T-helper 1 cell treated with Interleukin-12 subunit alpha and Interleukin-12 subunit beta and Interleukin-4 antibody, amounts not matched to agents 30 μg/mL and 1 μg/mL, for 36 hours (primary cell): Measurements from ENCODE around the gene USP36.

ENCODE experiments used
- H3K27ac Mint-ChIP-seq: one replicate; pipeline ENCODE4 v1.8.0; 2021; ENCODE audit warnings: mild to moderate bottlenecking, mixed read lengths
- H3K27me3 Mint-ChIP-seq: one replicate; pipeline ENCODE4 v1.8.0; 2021; ENCODE audit warnings: low read depth, mixed read lengths
- H3K36me3 Mint-ChIP-seq: one replicate; pipeline ENCODE4 v1.8.0; 2021; ENCODE audit warnings: low read depth, mixed read lengths
- H3K4me1 Mint-ChIP-seq: one replicate; pipeline ENCODE4 v1.8.0; 2021; ENCODE audit warnings: low read depth, mixed read lengths
- H3K4me3 Mint-ChIP-seq: one replicate; pipeline ENCODE4 v1.8.0; 2021; ENCODE audit warnings: mild to moderate bottlenecking, moderate library complexity, mixed read lengths
- H3K9me3 Mint-ChIP-seq: one replicate; pipeline ENCODE4 v1.8.0; 2021; ENCODE audit warnings: mixed read lengths

USP36 gene

GRCh38 chr17:78836420-78837021, 4.1 kb downstream of the USP36 start:
- Mint-ChIP-seq H3K36me3 (peaks cover 44% of the 10 kb centered on the region), H3K4me1 (peaks cover 33% of the 10 kb centered on the region), H3K9me3 (no peaks in the 10 kb centered on the region), H3K27me3 (no peaks in the 10 kb centered on the region), H3K4me3 (no peak overlapping the region), H3K27ac (no peak overlapping the region)

- Mint-ChIP-seq H3K27ac (no peak overlapping the region), H3K36me3 (peaks cover 54% of the 10 kb centered on the region)
Measured at GRCh38 chr17:78834571-78834970, 6.0 kb downstream of the USP36 start.

GRCh38 chr17:78832541-78832810, 8.1 kb downstream of the USP36 start:
- H3K4me3 Mint-ChIP-seq, result no peak overlapping the region
- H3K27me3 Mint-ChIP-seq, result no peaks in the 10 kb centered on the region
- peaks cover 18% of the 10 kb centered on the region for H3K4me1 Mint-ChIP-seq
- H3K27ac Mint-ChIP-seq, result no peak overlapping the region
- no peaks in the 10 kb centered on the region for H3K9me3 Mint-ChIP-seq
- H3K36me3 Mint-ChIP-seq, result peaks cover 62% of the 10 kb centered on the region

More at GRCh38 chr17:78834571-78834970, 6.0 kb downstream of the USP36 start:
- H3K4me1 Mint-ChIP-seq, result peaks cover 31% of the 10 kb centered on the region
- no peaks in the 10 kb centered on the region for H3K9me3 Mint-ChIP-seq
- H3K27me3 Mint-ChIP-seq, result no peaks in the 10 kb centered on the region
- no peak overlapping the region for H3K4me3 Mint-ChIP-seq

- Mint-ChIP-seq H3K27ac (no peak overlapping the region), H3K27me3 (no peaks in the 10 kb centered on the region), H3K4me1 (peaks cover 15% of the 10 kb centered on the region), H3K4me3 (no peak overlapping the region), H3K9me3 (no peaks in the 10 kb centered on the region), H3K36me3 (peaks cover 64% of the 10 kb centered on the region)
Measured at GRCh38 chr17:78831688-78832540, 8.7 kb downstream of the USP36 start.

- no peaks in the 10 kb centered on the region for H3K27me3 Mint-ChIP-seq
- no peaks in the 10 kb centered on the region for H3K9me3 Mint-ChIP-seq
- H3K36me3 Mint-ChIP-seq, result peaks cover 69% of the 10 kb centered on the region
- no peak overlapping the region for H3K27ac Mint-ChIP-seq
- H3K4me3 Mint-ChIP-seq, result no peak overlapping the region
- H3K4me1 Mint-ChIP-seq, result peaks cover 5% of the 10 kb centered on the region
Measured at GRCh38 chr17:78829477-78829876, 11.1 kb downstream of the USP36 start.

- Mint-ChIP-seq H3K4me1 (peaks cover 10% of the 10 kb centered on the region), H3K4me3 (no peak overlapping the region), H3K36me3 (peaks cover 73% of the 10 kb centered on the region), H3K27me3 (no peaks in the 10 kb centered on the region), H3K27ac (no peak overlapping the region), H3K9me3 (no peaks in the 10 kb centered on the region)
Measured at GRCh38 chr17:78828470-78829185, 12.0 kb downstream of the USP36 start.

- Mint-ChIP-seq H3K4me3 (no peak overlapping the region), H3K9me3 (no peaks in the 10 kb centered on the region), H3K4me1 (peaks cover 12% of the 10 kb centered on the region), H3K27ac (no peak overlapping the region), H3K36me3 (peaks cover 73% of the 10 kb centered on the region), H3K27me3 (no peaks in the 10 kb centered on the region)
Measured at GRCh38 chr17:78826836-78827509, 13.6 kb downstream of the USP36 start.

- no peaks in the 10 kb centered on the region for H3K9me3 Mint-ChIP-seq
- H3K4me3 Mint-ChIP-seq, result no peak overlapping the region
- H3K4me1 Mint-ChIP-seq, result peaks cover 12% of the 10 kb centered on the region
- H3K36me3 Mint-ChIP-seq, result peaks cover 74% of the 10 kb centered on the region
- no peaks in the 10 kb centered on the region for H3K27me3 Mint-ChIP-seq
- no peak overlapping the region for H3K27ac Mint-ChIP-seq
Measured at GRCh38 chr17:78826421-78826820, 14.2 kb downstream of the USP36 start.

GRCh38 chr17:78825696-78826095, 14.9 kb downstream of the USP36 start:
- peaks cover 17% of the 10 kb centered on the region for H3K4me1 Mint-ChIP-seq
- H3K4me3 Mint-ChIP-seq, result no peak overlapping the region
- no peaks in the 10 kb centered on the region for H3K9me3 Mint-ChIP-seq
- no peak overlapping the region for H3K27ac Mint-ChIP-seq
- peaks cover 75% of the 10 kb centered on the region for H3K36me3 Mint-ChIP-seq
- no peaks in the 10 kb centered on the region for H3K27me3 Mint-ChIP-seq

- Mint-ChIP-seq H3K4me1 (peaks cover 29% of the 10 kb centered on the region), H3K4me3 (no peak overlapping the region), H3K36me3 (peaks cover 76% of the 10 kb centered on the region), H3K27me3 (no peaks in the 10 kb centered on the region), H3K27ac (no peak overlapping the region), H3K9me3 (no peaks in the 10 kb centered on the region)
Measured at GRCh38 chr17:78824240-78824639, 16.4 kb downstream of the USP36 start.

- no peaks in the 10 kb centered on the region for H3K27me3 Mint-ChIP-seq
- no peaks in the 10 kb centered on the region for H3K9me3 Mint-ChIP-seq
- H3K4me3 Mint-ChIP-seq, result no peak overlapping the region
- peaks cover 36% of the 10 kb centered on the region for H3K4me1 Mint-ChIP-seq
- H3K36me3 Mint-ChIP-seq, result peaks cover 78% of the 10 kb centered on the region
- no peak overlapping the region for H3K27ac Mint-ChIP-seq
Measured at GRCh38 chr17:78823282-78824046, 17.1 kb downstream of the USP36 start.

- H3K36me3 Mint-ChIP-seq, result peaks cover 75% of the 10 kb centered on the region
- H3K9me3 Mint-ChIP-seq, result no peaks in the 10 kb centered on the region
- H3K4me3 Mint-ChIP-seq, result no peak overlapping the region
- peaks cover 38% of the 10 kb centered on the region for H3K4me1 Mint-ChIP-seq
- H3K27me3 Mint-ChIP-seq, result no peaks in the 10 kb centered on the region
- H3K27ac Mint-ChIP-seq, result peak overlapping the region; percentile 28
Measured at GRCh38 chr17:78822552-78822951, 18.1 kb downstream of the USP36 start.

GRCh38 chr17:78821961-78822360, 18.7 kb downstream of the USP36 start:
- Mint-ChIP-seq H3K27ac (no peak overlapping the region), H3K27me3 (no peaks in the 10 kb centered on the region), H3K9me3 (no peaks in the 10 kb centered on the region), H3K4me1 (peaks cover 44% of the 10 kb centered on the region), H3K36me3 (peaks cover 76% of the 10 kb centered on the region), H3K4me3 (no peak overlapping the region)

GRCh38 chr17:78820841-78821240, 19.8 kb downstream of the USP36 start:
- no peaks in the 10 kb centered on the region for H3K27me3 Mint-ChIP-seq
- peaks cover 48% of the 10 kb centered on the region for H3K4me1 Mint-ChIP-seq
- peak overlapping the region; percentile 96 for H3K27ac Mint-ChIP-seq
- no peak overlapping the region for H3K4me3 Mint-ChIP-seq
- no peaks in the 10 kb centered on the region for H3K9me3 Mint-ChIP-seq
- peaks cover 71% of the 10 kb centered on the region for H3K36me3 Mint-ChIP-seq
